Measurements from ENCODE around the gene RFX4.

Gene RFX4

DNA sequence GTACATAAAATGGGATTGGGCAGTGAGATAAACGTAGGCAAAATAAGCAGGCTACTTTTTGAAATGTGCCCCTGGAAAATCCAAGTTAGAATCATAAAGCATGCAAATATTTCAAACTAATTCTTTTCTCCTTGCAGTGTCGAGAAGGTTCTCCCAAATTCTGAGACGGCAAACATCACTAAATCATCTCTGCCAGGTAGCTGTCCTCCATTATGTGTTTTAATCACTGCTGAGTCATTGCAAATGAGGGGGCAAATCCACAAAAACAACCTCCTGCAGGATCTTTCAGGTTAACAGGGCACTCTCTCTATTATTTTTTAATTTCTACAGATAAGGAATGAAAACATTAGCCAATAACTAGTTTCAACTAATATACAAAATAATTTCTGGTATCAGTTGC is 128.5 kb downstream of the RFX4 start:
- Histone ChIP-seq H3K27me3 (ENCODE audit: control insufficient read depth, insufficient read depth, low read length) (no peaks in the 10 kb centered on the region), H3K36me3 (ENCODE audit: control insufficient read depth, insufficient read depth, low read length) (no peaks in the 10 kb centered on the region), H3K4me1 (ENCODE audit: control insufficient read depth, insufficient read depth, low read length) (peaks cover 1% of the 10 kb centered on the region; the same call in 1 of the 2 replicates), H3K9me3 (ENCODE audit: control insufficient read depth, insufficient read depth, low read length) (no peaks in the 10 kb centered on the region), H3K27ac (ENCODE audit: low read length) (no peak overlapping the region), H3K4me3 (ENCODE audit: low read length) (no peak overlapping the region)
- no peak for DNase-seq (ENCODE audit: low read depth, low spot score)
- WGBS (ENCODE audit: insufficient coverage, insufficient read length) = no CpG with 5 or more reads among the region's 3 CpGs

DNA sequence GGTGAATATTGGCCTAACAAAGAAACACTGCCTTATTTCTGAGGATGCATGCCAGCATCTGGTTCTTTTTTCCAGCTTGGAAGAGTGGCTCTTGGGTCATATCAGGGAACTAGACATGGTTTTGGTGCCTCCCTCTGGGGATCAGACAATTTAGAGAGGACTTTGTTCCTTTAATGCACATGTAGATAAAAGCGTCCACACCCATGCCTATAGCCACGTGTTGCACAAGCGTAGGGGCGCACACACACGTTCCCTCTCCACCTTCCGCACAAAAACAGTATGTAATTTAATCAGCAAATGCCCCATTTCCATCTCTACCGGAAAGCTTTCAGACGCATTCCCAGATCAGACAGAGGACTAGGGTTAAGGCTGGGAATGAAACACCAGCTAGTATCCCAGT is 130.0 kb downstream of the RFX4 start:
- H3K27me3 ChIP-seq (ENCODE audit: control insufficient read depth, insufficient read depth, low read length) = no peaks in the 10 kb centered on the region
- H3K4me3 ChIP-seq (ENCODE audit: low read length) = no peak overlapping the region
- WGBS (ENCODE audit: insufficient coverage, insufficient read length) = no CpG with 5 or more reads among the region's 8 CpGs
- DNase-seq (ENCODE audit: low read depth, low spot score) = no peak
- no peaks in the 10 kb centered on the region for H3K9me3 ChIP-seq (ENCODE audit: control insufficient read depth, insufficient read depth, low read length)
- H3K27ac ChIP-seq (ENCODE audit: low read length) = no peak overlapping the region
- peaks cover 1% of the 10 kb centered on the region; the same call in 1 of the 2 replicates for H3K4me1 ChIP-seq (ENCODE audit: control insufficient read depth, insufficient read depth, low read length)
- no peaks in the 10 kb centered on the region for H3K36me3 ChIP-seq (ENCODE audit: control insufficient read depth, insufficient read depth, low read length)

DNA sequence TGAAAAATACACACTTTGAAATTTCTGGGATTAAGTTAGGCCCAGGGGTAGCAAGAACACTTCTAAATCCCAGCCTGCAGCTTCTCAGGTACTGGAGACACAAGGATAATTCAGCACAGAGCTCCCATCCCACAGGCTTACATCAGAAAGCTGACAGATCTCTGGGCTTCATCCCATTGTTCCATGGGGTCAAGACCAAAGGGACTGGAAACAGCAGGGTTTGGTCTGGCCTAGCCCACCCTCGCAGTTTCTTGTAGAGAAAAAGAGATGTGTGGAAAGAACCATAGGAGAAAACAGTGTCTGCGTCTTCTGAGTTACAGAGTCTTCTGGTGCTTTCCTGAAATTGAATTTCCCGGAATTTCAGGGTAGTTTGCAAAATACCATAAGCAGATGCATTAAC is 132.1 kb downstream of the RFX4 start:
- Histone ChIP-seq H3K27me3 (ENCODE audit: control insufficient read depth, insufficient read depth, low read length) (no peaks in the 10 kb centered on the region), H3K27ac (ENCODE audit: low read length) (no peak overlapping the region), H3K4me1 (ENCODE audit: control insufficient read depth, insufficient read depth, low read length) (peaks cover 1% of the 10 kb centered on the region; the same call in 1 of the 2 replicates), H3K36me3 (ENCODE audit: control insufficient read depth, insufficient read depth, low read length) (no peaks in the 10 kb centered on the region), H3K4me3 (ENCODE audit: low read length) (no peak overlapping the region), H3K9me3 (ENCODE audit: control insufficient read depth, insufficient read depth, low read length) (no peaks in the 10 kb centered on the region)
- WGBS (ENCODE audit: insufficient coverage, insufficient read length) = no CpG with 5 or more reads among the region's 3 CpGs
- no peak for DNase-seq (ENCODE audit: low read depth, low spot score)

DNA sequence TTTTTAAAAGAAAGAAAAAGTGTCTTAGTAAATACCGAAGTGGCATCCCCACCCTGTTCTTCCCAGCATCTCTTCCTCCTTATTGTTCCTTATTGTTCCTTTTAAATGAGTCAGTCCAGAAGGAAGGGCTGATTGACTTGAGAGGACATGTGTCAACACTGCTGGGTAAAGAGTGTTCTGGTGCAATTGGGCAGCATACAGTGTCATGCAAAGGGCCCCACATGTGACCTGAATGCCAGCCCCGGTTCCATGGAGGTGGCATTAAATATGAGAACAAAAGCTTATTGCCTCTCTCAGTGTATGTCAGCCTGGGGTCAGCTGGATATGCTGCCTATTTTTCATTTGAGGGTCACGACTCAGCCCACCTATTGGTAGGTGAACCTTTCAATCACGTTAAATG is 132.8 kb downstream of the RFX4 start:
- DNase-seq (ENCODE audit: low read depth, low spot score) = no peak
- Histone ChIP-seq H3K27me3 (ENCODE audit: control insufficient read depth, insufficient read depth, low read length) (no peaks in the 10 kb centered on the region), H3K4me1 (ENCODE audit: control insufficient read depth, insufficient read depth, low read length) (peaks cover 1% of the 10 kb centered on the region; the same call in 1 of the 2 replicates), H3K27ac (ENCODE audit: low read length) (no peak overlapping the region), H3K36me3 (ENCODE audit: control insufficient read depth, insufficient read depth, low read length) (no peaks in the 10 kb centered on the region), H3K9me3 (ENCODE audit: control insufficient read depth, insufficient read depth, low read length) (no peaks in the 10 kb centered on the region), H3K4me3 (ENCODE audit: low read length) (no peak overlapping the region)
- no CpG with 5 or more reads among the region's 4 CpGs for WGBS (ENCODE audit: insufficient coverage, insufficient read length)

DNA sequence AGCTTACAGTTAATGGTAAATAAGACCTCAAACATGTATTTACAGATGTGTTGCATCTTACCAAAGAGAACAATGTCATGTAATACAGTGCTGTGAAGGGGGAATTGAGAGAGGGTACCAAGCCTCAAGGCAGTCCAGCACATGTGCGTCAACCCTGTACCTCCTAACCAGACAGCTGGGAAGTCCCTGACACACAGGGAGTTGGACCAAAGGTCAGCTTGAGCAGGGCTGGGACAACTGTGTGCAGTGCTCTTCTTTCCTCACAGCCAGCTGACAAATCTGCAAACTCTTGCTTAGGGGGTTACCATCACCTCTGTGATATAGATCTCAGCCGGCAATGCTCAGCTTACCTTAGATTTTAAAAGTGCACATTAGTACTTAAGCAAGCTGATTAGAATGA is 134.9 kb downstream of the RFX4 start:
- no CpG with 5 or more reads among the region's 2 CpGs for WGBS (ENCODE audit: insufficient coverage, insufficient read length)
- H3K36me3 ChIP-seq (ENCODE audit: control insufficient read depth, insufficient read depth, low read length) = no peaks in the 10 kb centered on the region
- no peak overlapping the region for H3K27ac ChIP-seq (ENCODE audit: low read length)
- no peaks in the 10 kb centered on the region for H3K27me3 ChIP-seq (ENCODE audit: control insufficient read depth, insufficient read depth, low read length)
- no peaks in the 10 kb centered on the region for H3K9me3 ChIP-seq (ENCODE audit: control insufficient read depth, insufficient read depth, low read length)
- H3K4me1 ChIP-seq (ENCODE audit: control insufficient read depth, insufficient read depth, low read length) = no peaks in the 10 kb centered on the region
- no peak overlapping the region for H3K4me3 ChIP-seq (ENCODE audit: low read length)
- DNase-seq (ENCODE audit: low read depth, low spot score) = no peak

DNA sequence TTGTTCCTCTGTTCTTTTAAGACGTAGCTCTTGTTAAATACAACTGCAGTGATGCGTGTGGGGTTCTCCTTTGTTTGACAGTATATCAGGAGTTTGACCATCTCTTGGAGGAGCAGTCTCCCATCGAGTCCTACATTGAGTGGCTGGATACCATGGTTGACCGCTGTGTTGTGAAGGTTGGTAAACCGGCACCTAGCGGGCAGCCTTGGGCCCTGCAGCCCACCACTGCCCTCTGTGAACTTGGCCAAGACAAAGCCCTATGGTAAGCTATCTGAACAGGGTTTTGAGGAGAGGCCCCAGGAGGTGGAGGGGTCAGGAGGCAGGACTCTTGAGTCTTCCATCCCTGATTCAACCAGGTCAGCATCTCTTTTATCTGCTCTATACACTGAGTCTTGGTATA is 137.1 kb downstream of the RFX4 start:
- H3K4me3 ChIP-seq (ENCODE audit: low read length) = no peak overlapping the region
- no peaks in the 10 kb centered on the region for H3K36me3 ChIP-seq (ENCODE audit: control insufficient read depth, insufficient read depth, low read length)
- no peaks in the 10 kb centered on the region for H3K9me3 ChIP-seq (ENCODE audit: control insufficient read depth, insufficient read depth, low read length)
- WGBS (ENCODE audit: insufficient coverage, insufficient read length) = no CpG with 5 or more reads among the region's 6 CpGs
- DNase-seq (ENCODE audit: low read depth, low spot score) = no peak
- H3K27ac ChIP-seq (ENCODE audit: low read length) = no peak overlapping the region
- no peaks in the 10 kb centered on the region for H3K4me1 ChIP-seq (ENCODE audit: control insufficient read depth, insufficient read depth, low read length)
- H3K27me3 ChIP-seq (ENCODE audit: control insufficient read depth, insufficient read depth, low read length) = no peaks in the 10 kb centered on the region

DNA sequence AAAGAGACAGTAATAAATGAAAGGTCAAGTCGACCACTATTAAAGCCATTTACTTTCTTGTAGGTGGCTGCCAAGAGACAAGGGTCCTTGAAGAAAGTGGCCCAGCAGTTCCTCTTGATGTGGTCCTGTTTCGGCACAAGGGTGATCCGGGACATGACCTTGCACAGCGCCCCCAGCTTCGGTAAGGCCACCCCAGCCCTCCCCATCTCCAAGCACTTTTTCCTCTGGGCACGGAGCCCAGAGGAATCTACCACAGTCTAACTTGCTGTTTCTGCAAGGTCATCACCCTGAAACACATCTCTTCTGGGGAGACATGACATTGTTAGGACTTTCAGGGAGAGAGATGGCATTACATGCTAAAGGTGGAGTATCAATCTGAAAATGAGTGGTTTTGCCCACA is 137.9 kb downstream of the RFX4 start:
- H3K27me3 ChIP-seq (ENCODE audit: control insufficient read depth, insufficient read depth, low read length) = no peaks in the 10 kb centered on the region
- DNase-seq (ENCODE audit: low read depth, low spot score) = no peak
- no peaks in the 10 kb centered on the region for H3K9me3 ChIP-seq (ENCODE audit: control insufficient read depth, insufficient read depth, low read length)
- no peak overlapping the region for H3K4me3 ChIP-seq (ENCODE audit: low read length)
- no peaks in the 10 kb centered on the region for H3K36me3 ChIP-seq (ENCODE audit: control insufficient read depth, insufficient read depth, low read length)
- no CpG with 5 or more reads among the region's 6 CpGs for WGBS (ENCODE audit: insufficient coverage, insufficient read length)
- H3K4me1 ChIP-seq (ENCODE audit: control insufficient read depth, insufficient read depth, low read length) = no peaks in the 10 kb centered on the region
- no peak overlapping the region for H3K27ac ChIP-seq (ENCODE audit: low read length)

DNA sequence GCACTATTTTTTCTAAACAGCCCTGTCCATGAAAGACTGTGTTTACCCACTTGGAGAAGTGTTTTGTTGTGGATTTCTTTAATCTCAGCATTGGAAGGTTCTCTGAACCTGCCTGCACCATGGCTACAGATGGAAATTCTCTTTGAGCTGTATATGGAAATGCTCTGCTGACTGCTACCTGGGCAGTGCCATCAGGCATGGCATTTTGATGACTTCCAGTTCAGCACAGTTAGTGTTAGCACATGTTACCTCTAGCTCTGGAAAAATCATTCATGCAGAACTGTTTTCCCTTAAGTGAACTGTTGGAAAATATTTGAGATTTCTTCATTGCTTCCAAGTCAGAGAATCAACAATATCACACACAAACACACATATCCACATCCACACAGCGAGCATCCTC is 139.1 kb downstream of the RFX4 start:
- Histone ChIP-seq H3K9me3 (ENCODE audit: control insufficient read depth, insufficient read depth, low read length) (no peaks in the 10 kb centered on the region), H3K4me1 (ENCODE audit: control insufficient read depth, insufficient read depth, low read length) (no peaks in the 10 kb centered on the region), H3K36me3 (ENCODE audit: control insufficient read depth, insufficient read depth, low read length) (no peaks in the 10 kb centered on the region), H3K27ac (ENCODE audit: low read length) (no peak overlapping the region), H3K4me3 (ENCODE audit: low read length) (no peak overlapping the region), H3K27me3 (ENCODE audit: control insufficient read depth, insufficient read depth, low read length) (no peaks in the 10 kb centered on the region)
- no peak for DNase-seq (ENCODE audit: low read depth, low spot score)
- WGBS (ENCODE audit: insufficient coverage, insufficient read length) = 100% methylated on average over 1 of the region's 1 CpG

DNA sequence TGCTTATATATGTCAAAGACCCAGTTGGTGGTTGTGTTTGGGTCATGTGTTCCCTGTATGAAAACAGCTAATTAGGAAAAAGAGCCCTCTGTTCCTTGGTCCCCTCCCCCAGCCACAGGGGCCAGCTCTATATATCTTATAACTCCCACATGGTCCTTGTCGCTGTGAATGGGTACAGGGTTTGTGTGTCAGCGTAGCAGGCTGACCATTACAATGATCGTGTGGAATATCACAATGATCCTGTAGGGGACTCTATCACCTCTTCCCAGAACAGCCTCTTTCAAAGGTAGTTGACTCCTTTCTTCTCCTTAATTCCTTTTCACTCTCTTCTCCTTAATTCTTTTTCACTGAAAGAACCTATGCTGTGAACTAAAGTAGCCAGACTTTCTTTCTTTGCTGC is 140.0 kb downstream of the RFX4 start:
- peak; percentile 20 for DNase-seq (ENCODE audit: low read depth, low spot score)
- Histone ChIP-seq H3K4me3 (ENCODE audit: low read length) (no peak overlapping the region), H3K4me1 (ENCODE audit: control insufficient read depth, insufficient read depth, low read length) (no peaks in the 10 kb centered on the region), H3K9me3 (ENCODE audit: control insufficient read depth, insufficient read depth, low read length) (no peaks in the 10 kb centered on the region), H3K27ac (ENCODE audit: low read length) (no peak overlapping the region), H3K36me3 (ENCODE audit: control insufficient read depth, insufficient read depth, low read length) (no peaks in the 10 kb centered on the region), H3K27me3 (ENCODE audit: control insufficient read depth, insufficient read depth, low read length) (no peaks in the 10 kb centered on the region)
- whole genome bisulfite sequencing (ENCODE audit: insufficient coverage, insufficient read length) = no CpG with 5 or more reads among the region's 3 CpGs

DNA sequence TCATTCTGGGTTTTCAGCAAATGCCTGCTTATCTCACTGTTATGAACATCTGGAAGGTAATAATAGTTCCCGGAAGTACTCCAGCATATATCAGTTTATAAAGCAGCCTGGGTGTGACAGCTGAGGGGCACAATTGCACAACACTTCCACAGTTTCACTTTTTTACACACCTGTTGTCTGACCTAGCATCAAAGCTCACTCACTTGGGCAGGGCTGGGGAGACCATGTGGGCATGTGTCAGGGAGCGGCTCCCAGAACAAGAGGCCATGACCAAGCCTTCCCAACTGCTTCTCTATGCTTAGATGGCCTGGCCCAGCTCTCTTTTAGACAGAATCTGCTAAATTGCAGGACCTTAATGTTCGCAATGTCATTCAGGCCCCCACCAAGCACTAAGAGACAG is 140.6 kb downstream of the RFX4 start:
- Histone ChIP-seq H3K27me3 (ENCODE audit: control insufficient read depth, insufficient read depth, low read length) (no peaks in the 10 kb centered on the region), H3K27ac (ENCODE audit: low read length) (no peak overlapping the region), H3K36me3 (ENCODE audit: control insufficient read depth, insufficient read depth, low read length) (no peaks in the 10 kb centered on the region), H3K4me3 (ENCODE audit: low read length) (no peak overlapping the region), H3K9me3 (ENCODE audit: control insufficient read depth, insufficient read depth, low read length) (no peaks in the 10 kb centered on the region), H3K4me1 (ENCODE audit: control insufficient read depth, insufficient read depth, low read length) (no peaks in the 10 kb centered on the region)
- no CpG with 5 or more reads among the region's 3 CpGs for WGBS (ENCODE audit: insufficient coverage, insufficient read length)
- no peak for DNase-seq (ENCODE audit: low read depth, low spot score)

DNA sequence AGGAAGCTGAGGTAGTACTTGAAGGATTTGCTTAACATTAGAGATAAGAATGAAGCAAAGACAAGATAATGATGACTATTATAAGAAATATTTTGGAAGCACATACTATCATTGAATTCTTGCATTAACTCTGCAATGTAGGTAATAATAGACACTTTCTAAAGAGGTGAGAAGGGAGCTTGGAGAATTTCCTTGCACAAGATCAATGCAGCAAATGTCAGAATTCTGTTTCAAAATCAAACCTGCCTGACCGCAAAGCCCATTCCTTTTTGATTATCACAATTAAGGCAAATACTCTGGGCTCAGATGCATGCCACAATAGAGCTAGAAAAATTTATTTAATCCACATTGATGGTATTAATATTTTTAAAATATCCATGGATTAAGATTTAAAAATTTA is 141.3 kb downstream of the RFX4 start:
- Histone ChIP-seq H3K4me1 (ENCODE audit: control insufficient read depth, insufficient read depth, low read length) (no peaks in the 10 kb centered on the region), H3K4me3 (ENCODE audit: low read length) (no peak overlapping the region), H3K9me3 (ENCODE audit: control insufficient read depth, insufficient read depth, low read length) (no peaks in the 10 kb centered on the region), H3K27me3 (ENCODE audit: control insufficient read depth, insufficient read depth, low read length) (no peaks in the 10 kb centered on the region), H3K27ac (ENCODE audit: low read length) (no peak overlapping the region), H3K36me3 (ENCODE audit: control insufficient read depth, insufficient read depth, low read length) (no peaks in the 10 kb centered on the region)
- WGBS (ENCODE audit: insufficient coverage, insufficient read length) = no CpG with 5 or more reads among the region's 1 CpG
- DNase-seq (ENCODE audit: low read depth, low spot score) = no peak
